COR-L47 (cell line): ENCODE measurements around the gene KCNJ15.
A peak's percentile ranks its signal among the peaks of the same experiment; 100 is the strongest.

Experiments
- DNase-seq: peaks from one replicate; lab custom pipeline; 2025; lab: John Stamatoyannopoulos, UW

KCNJ15 gene

GRCh38 chr21:38326899-38327298 lies 70.1 kb downstream of the KCNJ15 start:
- no peak for DNase-seq

GRCh38 chr21:38327984-38328383 lies 71.2 kb downstream of the KCNJ15 start:
- DNase-seq, result no peak

GRCh38 chr21:38329162-38329561 lies 72.4 kb downstream of the KCNJ15 start:
- DNase-seq, result no peak

- DNase-seq, result no peak
These were observed 73.9 kb downstream of the KCNJ15 start for GRCh38 chr21:38330666-38331065.

- DNase-seq, result no peak
These were observed 76.8 kb downstream of the KCNJ15 start for GRCh38 chr21:38333301-38334272.

- no peak for DNase-seq
These were observed 78.1 kb downstream of the KCNJ15 start for GRCh38 chr21:38334866-38335265.

- DNase-seq, result no peak
These were observed 81.0 kb downstream of the KCNJ15 start for GRCh38 chr21:38337793-38338192.

GRCh38 chr21:38340131-38340530 lies 83.3 kb downstream of the KCNJ15 start:
- no peak for DNase-seq

GRCh38 chr21:38341546-38342012 lies 84.8 kb downstream of the KCNJ15 start:
- DNase-seq, result no peak

- DNase-seq, result no peak
These were observed 85.9 kb downstream of the KCNJ15 start for GRCh38 chr21:38342739-38343138.

GRCh38 chr21:38343691-38344090 lies 86.9 kb downstream of the KCNJ15 start:
- no peak for DNase-seq

- no peak for DNase-seq
These were observed 89.5 kb downstream of the KCNJ15 start for GRCh38 chr21:38346286-38346685.

- DNase-seq, result peak; percentile 8
These were observed 92.4 kb downstream of the KCNJ15 start for GRCh38 chr21:38349111-38349746.

GRCh38 chr21:38349977-38350376 lies 93.2 kb downstream of the KCNJ15 start:
- DNase-seq, result no peak

GRCh38 chr21:38350684-38351083 lies 93.9 kb downstream of the KCNJ15 start:
- DNase-seq, result no peak

GRCh38 chr21:38351176-38351959 lies 94.6 kb downstream of the KCNJ15 start:
- DNase-seq, result no peak

GRCh38 chr21:38351961-38352521 lies 95.2 kb downstream of the KCNJ15 start:
- peak; percentile 17 for DNase-seq

GRCh38 chr21:38352536-38353219 lies 95.9 kb downstream of the KCNJ15 start:
- peak; percentile 56 for DNase-seq

GRCh38 chr21:38354231-38354630 lies 97.4 kb downstream of the KCNJ15 start:
- DNase-seq, result no peak

GRCh38 chr21:38354746-38355145 lies 98.0 kb downstream of the KCNJ15 start:
- no peak for DNase-seq

- DNase-seq, result no peak
These were observed 98.6 kb downstream of the KCNJ15 start for GRCh38 chr21:38355353-38355752.
